Tibial artery (tissue), 4 donors: ENCODE results near the gene COL4A5.
A peak's percentile ranks its signal among the peaks of the same experiment; 100 is the strongest.

ENCODE experiments used
- DNase-seq, 2 donors: peaks; one replicate each; pipeline ENCODE4 v3.0.0-alpha.2; 2019
- H3K27ac ChIP-seq, 2 donors: fragments of 200-600 bp; sonication (generic) in 1 of 2; 1 replicate in 1 of 2; 2 replicates in 1 of 2; pipeline ENCODE4 v1.5.1; 2018 to 2019; ENCODE audit warnings: mild to moderate bottlenecking in 1 of 2
- H3K27me3 ChIP-seq, 2 donors: fragments of 200-600 bp; sonication (generic) in 1 of 2; one replicate each; pipeline versions ENCODE4 v1.5.1 to v1.6.0; 2016 to 2019
- H3K36me3 ChIP-seq, 3 donors: fragments of 200-600 bp; sonication (generic) in 2 of 3; one replicate each; pipeline ENCODE4 v1.5.1; 2016 to 2019; ENCODE audit warnings: mild to moderate bottlenecking in 2 of 3
- H3K4me1 ChIP-seq, 4 donors: fragments of 200-600 bp; sonication (generic) in 2 of 4; 1 replicate in 3 of 4; 2 replicates in 1 of 4; pipeline ENCODE4 v1.5.1; 2016 to 2019
- H3K4me3 ChIP-seq, 2 donors: fragments of 200-600 bp; sonication (generic) in 1 of 2; 1 replicate in 1 of 2; 2 replicates in 1 of 2; pipeline ENCODE4 v1.5.1; 2018 to 2019; ENCODE audit warnings: mild to moderate bottlenecking in 2 of 2
- H3K9me3 ChIP-seq, 3 donors: fragments of 200-600 bp; sonication (generic) in 1 of 3; one replicate each; pipeline ENCODE4 v1.5.1; 2016 to 2019
- CTCF ChIP-seq, 2 experiments: fragments of 200-600 bp in 1 of 2; fragments of 450-650 bp in 1 of 2; IDR thresholded peaks; one replicate each; pipeline ENCODE4 v1.5.1; 2017 to 2019; ENCODE audit warnings: antibody characterized with exemption in 2 of 2, mild to moderate bottlenecking in 1 of 2, moderate library complexity in 1 of 2
- intact Hi-C: fragments of 100-400 bp; cut with DNase I; formaldehyde crosslinking; loops from one replicate; pipeline ENCODE4 v1.15.0; 2023; ENCODE audit warnings: low total_unique reads

Gene COL4A5

GRCh38 chrX:108537005-108537404, 97.4 kb downstream of the COL4A5 start:
- H3K9me3 ChIP-seq, result no peaks in the 10 kb centered on the region
- no peaks in the 10 kb centered on the region for H3K27me3 ChIP-seq
- no peaks in the 10 kb centered on the region for H3K36me3 ChIP-seq
- DNase-seq, result no peak
- H3K4me1 ChIP-seq, result peaks cover 0 to 27% (median 0%) of the 10 kb centered on the region in 4 donors
- peak; percentile 48 to 49 for TF ChIP-seq CTCF (IDR thresholded peaks at IDR 0.05)
- no peak overlapping the region for H3K4me3 ChIP-seq
- H3K27ac ChIP-seq, result no peak overlapping the region
- intact Hi-C loops, result loop anchor here (10.0 kb wide), 1 partner anchor 312 kb away; no protein-coding TSS in a partner anchor

- no peaks in the 10 kb centered on the region for H3K27me3 ChIP-seq
- H3K36me3 ChIP-seq, result no peaks in the 10 kb centered on the region
- peaks cover 0 to 3% (median 0%) of the 10 kb centered on the region in 3 donors for H3K9me3 ChIP-seq
- no peak overlapping the region for H3K4me3 ChIP-seq
- intact Hi-C loops, result no loop called here
- peak overlapping the region in 1 of 2 donors; percentile 60 for H3K27ac ChIP-seq
- no peak for DNase-seq
- H3K4me1 ChIP-seq, result peaks cover 0 to 27% (median 0%) of the 10 kb centered on the region in 4 donors
- no peak for TF ChIP-seq CTCF (IDR thresholded peaks at IDR 0.05)
Observed at GRCh38 chrX:108541286-108541685, 101.6 kb downstream of the COL4A5 start.

GRCh38 chrX:108557580-108557979, 117.9 kb downstream of the COL4A5 start:
- Histone ChIP-seq H3K4me3 (no peak overlapping the region), H3K9me3 (no peaks in the 10 kb centered on the region), H3K27ac (no peak overlapping the region), H3K27me3 (no peaks in the 10 kb centered on the region), H3K36me3 (no peaks in the 10 kb centered on the region), H3K4me1 (peaks cover 0 to 9% (median 2%) of the 10 kb centered on the region in 4 donors)
- intact Hi-C loops, result no loop called here
- TF ChIP-seq CTCF (IDR thresholded peaks at IDR 0.05), result no peak
- no peak for DNase-seq

GRCh38 chrX:108558217-108558616, 118.6 kb downstream of the COL4A5 start:
- Histone ChIP-seq H3K4me1 (peaks cover 0 to 9% (median 2%) of the 10 kb centered on the region in 4 donors), H3K36me3 (no peaks in the 10 kb centered on the region), H3K27ac (no peak overlapping the region), H3K4me3 (no peak overlapping the region), H3K9me3 (no peaks in the 10 kb centered on the region), H3K27me3 (no peaks in the 10 kb centered on the region)
- intact Hi-C loops, result no loop called here
- no peak for DNase-seq
- TF ChIP-seq CTCF (IDR thresholded peaks at IDR 0.05), result no peak

- Histone ChIP-seq H3K4me3 (no peak overlapping the region), H3K27ac (no peak overlapping the region), H3K4me1 (no peaks in the 10 kb centered on the region), H3K27me3 (no peaks in the 10 kb centered on the region), H3K9me3 (no peaks in the 10 kb centered on the region), H3K36me3 (no peaks in the 10 kb centered on the region)
- no peak for TF ChIP-seq CTCF (IDR thresholded peaks at IDR 0.05)
- DNase-seq, result no peak
- intact Hi-C loops, result no loop called here
Observed at GRCh38 chrX:108573136-108573535, 133.5 kb downstream of the COL4A5 start.

GRCh38 chrX:108582151-108582550, 142.5 kb downstream of the COL4A5 start:
- Histone ChIP-seq H3K4me3 (no peak overlapping the region), H3K27ac (no peak overlapping the region), H3K9me3 (no peaks in the 10 kb centered on the region), H3K4me1 (no peaks in the 10 kb centered on the region), H3K36me3 (no peaks in the 10 kb centered on the region), H3K27me3 (no peaks in the 10 kb centered on the region)
- TF ChIP-seq CTCF (IDR thresholded peaks at IDR 0.05), result no peak
- DNase-seq, result no peak
- intact Hi-C loops, result no loop called here
